K562 (cell line): Measurements from ENCODE around the gene EXOC3L1.

Source experiments
- CEBPB ChIP-seq: fragments of 450-650 bp; IDR thresholded peaks from 2 replicates; pipeline ENCODE4 v1.6.1; 2016; ENCODE audit warnings: missing genetic modification characterization, missing compliant biosample characterization
- ELF4 ChIP-seq: fragments of 450-650 bp; formaldehyde crosslinking; IDR thresholded peaks from 2 replicates; pipeline ENCODE4 v1.4.0; 2022; ENCODE audit warnings: missing genetic modification characterization
- FOXA1 ChIP-seq: fragments of 450-650 bp; IDR thresholded peaks from 2 replicates; pipeline ENCODE4 v1.6.1; 2016; ENCODE audit warnings: mild to moderate bottlenecking, borderline replicate concordance
- MXI1 ChIP-seq: IDR thresholded peaks from 2 replicates; pipeline ENCODE4 v1.6.1; 2011; ENCODE audit warnings: low read depth, mild to moderate bottlenecking, improper control_type of control experiment, low read length
- POU5F1 ChIP-seq: fragments of 150-350 bp; IDR thresholded peaks from 2 replicates; pipeline ENCODE4 v1.6.1; 2014; ENCODE audit warnings: borderline replicate concordance, low read length, low read depth, mild to moderate bottlenecking; ENCODE audit not compliant: partially characterized antibody
- RAD51 ChIP-seq: fragments of 450-650 bp; IDR thresholded peaks from 2 replicates; pipeline ENCODE4 v1.7.1; 2016; ENCODE audit warnings: low read depth, mild to moderate bottlenecking, borderline replicate concordance
- SPI1 ChIP-seq: IDR thresholded peaks from 2 replicates; pipeline ENCODE4 v1.6.1; 2011; ENCODE audit warnings: low read depth, low read length, control low read depth, borderline replicate concordance
- TAF1 ChIP-seq: IDR thresholded peaks from 2 replicates; pipeline ENCODE4 v1.6.1; 2011; ENCODE audit warnings: mild to moderate bottlenecking, low read length, moderate library complexity; ENCODE audit not compliant: insufficient read depth, control insufficient read depth, severe bottlenecking; ENCODE audit errors: extremely low read depth
- ZNF146 ChIP-seq: IDR thresholded peaks from one replicate; pipeline ENCODE4 v1.6.1; 2018; ENCODE audit warnings: missing compliant biosample characterization; ENCODE audit not compliant: unreplicated experiment
- TF ChIP-seq, protein P1 (sequence below): fragments of 150-350 bp; conservative IDR thresholded peaks from 2 replicates; pipeline ENCODE4 v1.6.1; 2014; ENCODE audit warnings: low read length
- TF ChIP-seq, protein P2 (sequence below), 3 experiments: IDR thresholded peaks in 2 of 3; conservative IDR thresholded peaks in 1 of 3; 2 replicates each; pipeline ENCODE4 v1.5.1; 2011 to 2012; ENCODE audit warnings: low read length in 3 of 3, mild to moderate bottlenecking in 3 of 3, control low read depth in 2 of 3, improper control_type of control experiment in 1 of 3, inconsistent platforms in 1 of 3, low read depth in 1 of 3, mixed read lengths in 1 of 3, moderate library complexity in 1 of 3; ENCODE audit not compliant: insufficient read depth in 2 of 3

- TF ChIP-seq MXI1 = no peak
- TF ChIP-seq, protein P1, sequence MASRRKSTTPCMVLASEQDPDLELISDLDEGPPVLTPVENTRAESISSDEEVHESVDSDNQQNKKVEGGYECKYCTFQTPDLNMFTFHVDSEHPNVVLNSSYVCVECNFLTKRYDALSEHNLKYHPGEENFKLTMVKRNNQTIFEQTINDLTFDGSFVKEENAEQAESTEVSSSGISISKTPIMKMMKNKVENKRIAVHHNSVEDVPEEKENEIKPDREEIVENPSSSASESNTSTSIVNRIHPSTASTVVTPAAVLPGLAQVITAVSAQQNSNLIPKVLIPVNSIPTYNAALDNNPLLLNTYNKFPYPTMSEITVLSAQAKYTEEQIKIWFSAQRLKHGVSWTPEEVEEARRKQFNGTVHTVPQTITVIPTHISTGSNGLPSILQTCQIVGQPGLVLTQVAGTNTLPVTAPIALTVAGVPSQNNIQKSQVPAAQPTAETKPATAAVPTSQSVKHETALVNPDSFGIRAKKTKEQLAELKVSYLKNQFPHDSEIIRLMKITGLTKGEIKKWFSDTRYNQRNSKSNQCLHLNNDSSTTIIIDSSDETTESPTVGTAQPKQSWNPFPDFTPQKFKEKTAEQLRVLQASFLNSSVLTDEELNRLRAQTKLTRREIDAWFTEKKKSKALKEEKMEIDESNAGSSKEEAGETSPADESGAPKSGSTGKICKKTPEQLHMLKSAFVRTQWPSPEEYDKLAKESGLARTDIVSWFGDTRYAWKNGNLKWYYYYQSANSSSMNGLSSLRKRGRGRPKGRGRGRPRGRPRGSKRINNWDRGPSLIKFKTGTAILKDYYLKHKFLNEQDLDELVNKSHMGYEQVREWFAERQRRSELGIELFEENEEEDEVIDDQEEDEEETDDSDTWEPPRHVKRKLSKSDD = no peak
- no peak for TF ChIP-seq CEBPB (tag)
- no peak for TF ChIP-seq TAF1
- TF ChIP-seq RAD51 = no peak
- no peak for TF ChIP-seq SPI1
- no peak for TF ChIP-seq FOXA1
- TF ChIP-seq, protein P2, sequence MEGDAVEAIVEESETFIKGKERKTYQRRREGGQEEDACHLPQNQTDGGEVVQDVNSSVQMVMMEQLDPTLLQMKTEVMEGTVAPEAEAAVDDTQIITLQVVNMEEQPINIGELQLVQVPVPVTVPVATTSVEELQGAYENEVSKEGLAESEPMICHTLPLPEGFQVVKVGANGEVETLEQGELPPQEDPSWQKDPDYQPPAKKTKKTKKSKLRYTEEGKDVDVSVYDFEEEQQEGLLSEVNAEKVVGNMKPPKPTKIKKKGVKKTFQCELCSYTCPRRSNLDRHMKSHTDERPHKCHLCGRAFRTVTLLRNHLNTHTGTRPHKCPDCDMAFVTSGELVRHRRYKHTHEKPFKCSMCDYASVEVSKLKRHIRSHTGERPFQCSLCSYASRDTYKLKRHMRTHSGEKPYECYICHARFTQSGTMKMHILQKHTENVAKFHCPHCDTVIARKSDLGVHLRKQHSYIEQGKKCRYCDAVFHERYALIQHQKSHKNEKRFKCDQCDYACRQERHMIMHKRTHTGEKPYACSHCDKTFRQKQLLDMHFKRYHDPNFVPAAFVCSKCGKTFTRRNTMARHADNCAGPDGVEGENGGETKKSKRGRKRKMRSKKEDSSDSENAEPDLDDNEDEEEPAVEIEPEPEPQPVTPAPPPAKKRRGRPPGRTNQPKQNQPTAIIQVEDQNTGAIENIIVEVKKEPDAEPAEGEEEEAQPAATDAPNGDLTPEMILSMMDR (IDR thresholded peaks at IDR 0.05 in 2 of 3, conservative IDR thresholded peaks at IDR 0.05 in 1 of 3; ENCODE audit: insufficient read depth in 2 of 3, low read depth in 1 of 3, low read length in 3 of 3) = no peak
- TF ChIP-seq ELF4 (CRISPR knock-in tag) = no peak
- TF ChIP-seq ZNF146 (CRISPR knock-in tag) = no peak
- no peak for TF ChIP-seq POU5F1
Observed at GRCh38 chr16:67161595-67162058, 28.3 kb downstream of the EXOC3L1 start.
